H9 (cell line): Measurements from ENCODE around the gene ATP2A2. TPM values are rescaled to one million over a fixed set of nuclear protein-coding genes. Genes with fewer than 3 reads are reported as not detected.
A peak's percentile ranks its signal among the peaks of the same experiment; 100 is the strongest.

Experiments used
- DNase-seq: peaks from one replicate; pipeline ENCODE4 v3.0.0-alpha.2; 2017
- H2AFZ ChIP-seq: one replicate; pipeline ENCODE4 v1.6.1; 2013; ENCODE audit warnings: mild to moderate bottlenecking, low read length, control low read depth, moderate library complexity
- H2AK5ac ChIP-seq: 2 replicates; pipeline ENCODE4 v1.6.1; 2013; ENCODE audit warnings: low read length, control low read depth, mixed read lengths; ENCODE audit not compliant: insufficient read length
- H2BK120ac ChIP-seq: one replicate; pipeline ENCODE4 v1.6.1; 2013; ENCODE audit warnings: low read depth, mild to moderate bottlenecking, low read length, control low read depth, inconsistent platforms; ENCODE audit not compliant: poor library complexity, severe bottlenecking
- H2BK12ac ChIP-seq: 2 replicates; pipeline ENCODE4 v1.6.1; 2013; ENCODE audit warnings: low read length, control low read depth, mixed read lengths, low read depth; ENCODE audit not compliant: insufficient read length
- H2BK15ac ChIP-seq: 2 replicates; pipeline ENCODE4 v1.6.1; 2013; ENCODE audit warnings: low read depth, low read length, control low read depth
- H2BK20ac ChIP-seq: one replicate; pipeline ENCODE4 v1.6.1; 2013; ENCODE audit warnings: low read depth, mild to moderate bottlenecking, low read length, control low read depth, inconsistent platforms; ENCODE audit not compliant: poor library complexity, severe bottlenecking
- H2BK5ac ChIP-seq: 2 replicates; pipeline ENCODE4 v1.6.1; 2013; ENCODE audit warnings: low read length, control low read depth, mixed read lengths; ENCODE audit not compliant: insufficient read length
- H3K14ac ChIP-seq: 2 replicates; pipeline ENCODE4 v1.6.1; 2013; ENCODE audit warnings: low read length, control low read depth; ENCODE audit not compliant: insufficient read depth
- H3K18ac ChIP-seq: 2 replicates; pipeline ENCODE4 v1.6.1; 2013; ENCODE audit warnings: low read depth, mild to moderate bottlenecking, mixed read lengths, low read length, control low read depth; ENCODE audit not compliant: insufficient read length
- H3K23ac ChIP-seq: 2 replicates; pipeline ENCODE4 v1.6.1; 2013; ENCODE audit warnings: low read length, control low read depth, mixed read lengths, low read depth; ENCODE audit not compliant: insufficient read length
- H3K23me2 ChIP-seq: 2 replicates; pipeline ENCODE4 v1.6.1; 2013; ENCODE audit warnings: low read depth, mild to moderate bottlenecking, mixed read lengths, low read length, control low read depth; ENCODE audit not compliant: insufficient read length, poor library complexity, severe bottlenecking
- H3K27ac ChIP-seq: 2 replicates; pipeline ENCODE4 v1.5.1; 2013; ENCODE audit warnings: low read length, control low read depth, mixed read lengths, low read depth; ENCODE audit not compliant: insufficient read length
- H3K27me3 ChIP-seq: 2 replicates; pipeline ENCODE4 v1.6.1; 2013; ENCODE audit warnings: low read length, control low read depth, inconsistent platforms; ENCODE audit not compliant: insufficient read depth
- H3K4ac ChIP-seq: 2 replicates; pipeline ENCODE4 v1.6.1; 2013; ENCODE audit warnings: low read depth, mild to moderate bottlenecking, control low read depth, inconsistent platforms, low read length, moderate library complexity
- H3K4me1 ChIP-seq: 2 replicates; pipeline ENCODE4 v1.6.1; 2013; ENCODE audit warnings: low read length, control low read depth, inconsistent platforms; ENCODE audit not compliant: insufficient read depth
- H3K4me2 ChIP-seq: 2 replicates; pipeline ENCODE4 v1.6.1; 2013; ENCODE audit warnings: low read length, control low read depth, mixed read lengths; ENCODE audit not compliant: insufficient read length, insufficient read depth
- H3K56ac ChIP-seq: 2 replicates; pipeline ENCODE4 v1.6.1; 2013; ENCODE audit warnings: low read depth, mild to moderate bottlenecking, mixed read lengths, low read length, control low read depth; ENCODE audit not compliant: insufficient read length
- H3K79me1 ChIP-seq: 2 replicates; pipeline ENCODE4 v1.6.1; 2013; ENCODE audit warnings: low read depth, mild to moderate bottlenecking, moderate library complexity, low read length, control low read depth, inconsistent platforms; ENCODE audit not compliant: insufficient read depth, poor library complexity, severe bottlenecking
- H3K79me2 ChIP-seq: 2 replicates; pipeline ENCODE4 v1.6.1; 2013; ENCODE audit warnings: low read length, control low read depth, inconsistent platforms; ENCODE audit not compliant: insufficient read depth
- H3K9ac ChIP-seq: 2 replicates; pipeline ENCODE4 v1.6.1; 2013; ENCODE audit warnings: low read length, control low read depth, mixed read lengths; ENCODE audit not compliant: insufficient read length; ENCODE audit errors: extremely low read depth
- H3K9me3 ChIP-seq: one replicate; pipeline ENCODE4 v1.6.1; 2013; ENCODE audit warnings: low read depth, low read length, inconsistent platforms; ENCODE audit not compliant: control insufficient read depth
- H3T11ph ChIP-seq: one replicate; pipeline ENCODE4 v1.6.1; 2013; ENCODE audit warnings: mild to moderate bottlenecking, low read length, control low read depth, inconsistent platforms
- H4K20me1 ChIP-seq: one replicate; pipeline ENCODE4 v1.6.1; 2013; ENCODE audit not compliant: control insufficient read depth, insufficient read length, insufficient read depth
- H4K5ac ChIP-seq: 2 replicates; pipeline ENCODE4 v1.6.1; 2013; ENCODE audit warnings: low read depth, mild to moderate bottlenecking, mixed read lengths, low read length, control low read depth; ENCODE audit not compliant: insufficient read length
- H4K8ac ChIP-seq: replicated peaks from 2 replicates; pipeline ENCODE4 v1.6.1; 2013; ENCODE audit warnings: low read length, control low read depth, mixed read lengths, low read depth; ENCODE audit not compliant: insufficient read length
- H4K91ac ChIP-seq: 2 replicates; pipeline ENCODE4 v1.6.1; 2013; ENCODE audit warnings: low read depth, mild to moderate bottlenecking, moderate library complexity, mixed read lengths, low read length, control low read depth; ENCODE audit not compliant: insufficient read length
- H3K27ac Mint-ChIP-seq, 3 experiments: 2 replicates in 2 of 3; 3 replicates in 1 of 3; pipeline ENCODE4 v1.8.0; 2020 to 2021; ENCODE audit warnings: mixed read lengths in 3 of 3, mild to moderate bottlenecking in 1 of 3, moderate library complexity in 1 of 3
- H3K27me3 Mint-ChIP-seq: 2 replicates; pipeline ENCODE4 v1.8.0; 2021; ENCODE audit warnings: low read depth, mild to moderate bottlenecking, moderate library complexity, mixed read lengths
- H3K36me3 Mint-ChIP-seq, 3 experiments: 2 replicates in 2 of 3; 3 replicates in 1 of 3; pipeline ENCODE4 v1.8.0; 2020 to 2021; ENCODE audit warnings: low read depth in 3 of 3, mixed read lengths in 3 of 3; ENCODE audit not compliant: insufficient read depth in 1 of 3
- H3K4me1 Mint-ChIP-seq, 2 experiments: 2 replicates each; pipeline ENCODE4 v1.8.0; 2020; ENCODE audit warnings: mixed read lengths in 2 of 2
- H3K4me3 Mint-ChIP-seq, 2 experiments: 2 replicates in 1 of 2; 3 replicates in 1 of 2; pipeline ENCODE4 v1.8.0; 2020 to 2021; ENCODE audit warnings: mild to moderate bottlenecking in 2 of 2, mixed read lengths in 2 of 2, moderate library complexity in 1 of 2
- H3K9me3 Mint-ChIP-seq, 2 experiments: 2 replicates in 1 of 2; 3 replicates in 1 of 2; pipeline ENCODE4 v1.8.0; 2020; ENCODE audit warnings: mild to moderate bottlenecking in 2 of 2, mixed read lengths in 2 of 2, moderate library complexity in 1 of 2
- CTCF ChIP-seq: fragments of 200-600 bp; sonication (generic); conservative IDR thresholded peaks from 3 replicates; pipeline ENCODE4 v1.8.0; 2021; ENCODE audit warnings: antibody characterized with exemption, mild to moderate bottlenecking
- WGBS: extraction: QIAGEN DNeasy Blood & Tissue Kit; methylation state at CpG from one replicate; pipeline ENCODE4 v1.1.7; 2013; ENCODE audit warnings: missing lambda C conversion rate, low lambda C conversion rate, mixed read lengths; ENCODE audit not compliant: insufficient read length; ENCODE audit errors: extremely low coverage; 5-methylcytosine and 5-hydroxymethylcytosine counted together
- total RNA-seq: library from RNA; stranded (reverse); gene quantifications from 2 replicates; pipeline ENCODE4 v1.2.1, GENCODE V29; 2021

Gene ATP2A2
- total RNA-seq, 1 experiment from 2014 or later = 257 TPM

GRCh38 chr12:110252716-110253115 lies 28.3 kb upstream of the ATP2A2 start:
- Histone ChIP-seq H2AFZ (no peak overlapping the region), H3K27ac (no peak overlapping the region)

More at GRCh38 chr12:110252716-110253115, 28.3 kb upstream of the ATP2A2 start:
- Mint-ChIP-seq H3K36me3 (no peaks in the 10 kb centered on the region), H3K27ac (no peak overlapping the region), H3K9me3 (no peaks in the 10 kb centered on the region), H3K4me1 (peaks cover 7 to 15% of the 10 kb centered on the region in 2 experiments), H3K27me3 (no peaks in the 10 kb centered on the region), H3K4me3 (no peak overlapping the region)
- Histone ChIP-seq H3K4me2 (no peak overlapping the region), H3T11ph (no peak overlapping the region), H3K18ac (no peak overlapping the region), H3K56ac (no peak overlapping the region), H3K79me2 (no peaks in the 10 kb centered on the region), H4K91ac (no peak overlapping the region), H2BK20ac (no peak overlapping the region), H3K4me1 (no peaks in the 10 kb centered on the region), H3K23me2 (no peaks in the 10 kb centered on the region), H3K27me3 (no peaks in the 10 kb centered on the region), H2BK5ac (no peak overlapping the region), H3K9me3 (no peaks in the 10 kb centered on the region), H3K14ac (no peak overlapping the region), H2BK15ac (no peak overlapping the region), H3K23ac (no peak overlapping the region), H2AK5ac (no peak overlapping the region), H4K8ac (no peak overlapping the region), H4K20me1 (no peaks in the 10 kb centered on the region), H4K5ac (no peak overlapping the region), H3K79me1 (no peaks in the 10 kb centered on the region), H2BK12ac (no peak overlapping the region), H2BK120ac (no peak overlapping the region), H3K4ac (no peak overlapping the region), H3K9ac (no peak overlapping the region)
- TF ChIP-seq CTCF = no peak
- no CpG with 5 or more reads among the region's 9 CpGs for WGBS
- DNase-seq = peak; percentile 22
